ENCODE results near the gene TIFAB. TPM values are rescaled to one million over a fixed set of nuclear protein-coding genes. Genes with fewer than 3 reads are reported as not detected.

The TIFAB gene
- total RNA-seq, 4 donors from 2014 or later = not detected

DNA sequence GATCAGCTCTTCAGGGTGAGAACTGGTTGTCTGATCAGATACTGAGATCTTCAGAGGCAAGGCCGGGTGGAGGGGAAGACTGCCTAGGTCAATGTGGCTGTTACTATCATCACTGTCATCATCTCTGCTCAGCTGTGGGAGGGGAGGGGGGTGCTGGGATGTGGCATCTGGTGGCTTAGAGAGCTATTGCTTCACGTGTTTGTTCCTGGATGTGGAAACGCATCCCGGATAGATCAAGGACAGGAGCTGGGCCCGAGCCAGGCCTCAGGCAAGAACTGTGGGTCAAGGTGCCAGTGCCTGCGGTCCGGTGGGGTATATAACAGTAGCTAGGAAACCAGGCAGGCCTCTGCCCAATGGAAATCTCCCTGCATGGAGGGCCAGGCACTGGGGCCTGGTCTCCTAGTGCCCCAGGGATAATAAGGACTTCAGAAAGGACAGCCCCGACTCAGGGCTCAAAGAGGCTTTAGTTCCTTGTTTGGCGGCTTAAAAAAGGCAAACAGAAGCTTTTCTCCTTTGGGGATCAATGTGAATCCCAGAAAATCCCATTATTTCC is 30.3 kb upstream of the TIFAB start:
- 75 to 81% methylated on average over 9 of the region's 9 CpGs for WGBS, 2 donors
- H3K9me3 ChIP-seq = no peaks in the 10 kb centered on the region
- no peaks in the 10 kb centered on the region for H3K4me1 ChIP-seq
- no peak overlapping the region for H3K27ac ChIP-seq
- no peak overlapping the region for H3K4me3 ChIP-seq
- no peaks in the 10 kb centered on the region for H3K36me3 ChIP-seq
- peaks cover 0 to 16% of the 10 kb centered on the region in 2 donors for H3K27me3 ChIP-seq
- DNase-seq (ENCODE audit: low spot score in 2 of 2) = no peak
- TF ChIP-seq EP300 (IDR thresholded peaks at IDR 0.05) = no peak
- no peak for TF ChIP-seq POLR2A (IDR thresholded peaks at IDR 0.05)
- TF ChIP-seq, protein P1, sequence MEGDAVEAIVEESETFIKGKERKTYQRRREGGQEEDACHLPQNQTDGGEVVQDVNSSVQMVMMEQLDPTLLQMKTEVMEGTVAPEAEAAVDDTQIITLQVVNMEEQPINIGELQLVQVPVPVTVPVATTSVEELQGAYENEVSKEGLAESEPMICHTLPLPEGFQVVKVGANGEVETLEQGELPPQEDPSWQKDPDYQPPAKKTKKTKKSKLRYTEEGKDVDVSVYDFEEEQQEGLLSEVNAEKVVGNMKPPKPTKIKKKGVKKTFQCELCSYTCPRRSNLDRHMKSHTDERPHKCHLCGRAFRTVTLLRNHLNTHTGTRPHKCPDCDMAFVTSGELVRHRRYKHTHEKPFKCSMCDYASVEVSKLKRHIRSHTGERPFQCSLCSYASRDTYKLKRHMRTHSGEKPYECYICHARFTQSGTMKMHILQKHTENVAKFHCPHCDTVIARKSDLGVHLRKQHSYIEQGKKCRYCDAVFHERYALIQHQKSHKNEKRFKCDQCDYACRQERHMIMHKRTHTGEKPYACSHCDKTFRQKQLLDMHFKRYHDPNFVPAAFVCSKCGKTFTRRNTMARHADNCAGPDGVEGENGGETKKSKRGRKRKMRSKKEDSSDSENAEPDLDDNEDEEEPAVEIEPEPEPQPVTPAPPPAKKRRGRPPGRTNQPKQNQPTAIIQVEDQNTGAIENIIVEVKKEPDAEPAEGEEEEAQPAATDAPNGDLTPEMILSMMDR (IDR thresholded peaks at IDR 0.05) = no peak

DNA sequence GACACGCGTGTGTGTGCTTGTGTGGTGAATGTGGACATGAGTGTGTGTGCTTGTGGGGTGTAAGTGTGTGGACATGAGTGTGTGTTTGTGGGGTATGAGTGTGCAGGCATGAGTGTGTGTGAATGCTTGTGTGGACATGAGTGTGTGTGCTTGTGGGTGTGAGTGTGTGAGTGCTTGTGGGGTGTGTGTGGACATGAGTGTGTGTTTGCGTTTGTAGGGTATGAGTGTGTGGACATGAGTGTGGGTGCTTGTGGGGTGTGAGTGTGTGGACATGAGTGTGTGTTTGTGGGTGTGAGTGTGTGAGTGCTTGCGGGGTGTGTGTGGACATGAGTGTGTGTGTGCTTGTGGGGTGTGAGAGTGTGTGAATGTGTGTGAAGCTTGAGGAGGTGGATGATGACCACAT is 29.8 kb upstream of the TIFAB start:
- no peaks in the 10 kb centered on the region for H3K9me3 ChIP-seq
- no peak overlapping the region for H3K27ac ChIP-seq
- TF ChIP-seq POLR2A (IDR thresholded peaks at IDR 0.05) (no peak), EP300 (IDR thresholded peaks at IDR 0.05) (no peak)
- TF ChIP-seq, protein P1 (IDR thresholded peaks at IDR 0.05) = no peak
- H3K27me3 ChIP-seq = peaks cover 0 to 16% of the 10 kb centered on the region in 2 donors
- no peak for DNase-seq (ENCODE audit: low spot score in 2 of 2)
- H3K4me1 ChIP-seq = no peaks in the 10 kb centered on the region
- H3K36me3 ChIP-seq = no peaks in the 10 kb centered on the region
- H3K4me3 ChIP-seq = no peak overlapping the region
- 89 to 90% methylated on average over 4 of the region's 4 CpGs for WGBS, 2 donors

DNA sequence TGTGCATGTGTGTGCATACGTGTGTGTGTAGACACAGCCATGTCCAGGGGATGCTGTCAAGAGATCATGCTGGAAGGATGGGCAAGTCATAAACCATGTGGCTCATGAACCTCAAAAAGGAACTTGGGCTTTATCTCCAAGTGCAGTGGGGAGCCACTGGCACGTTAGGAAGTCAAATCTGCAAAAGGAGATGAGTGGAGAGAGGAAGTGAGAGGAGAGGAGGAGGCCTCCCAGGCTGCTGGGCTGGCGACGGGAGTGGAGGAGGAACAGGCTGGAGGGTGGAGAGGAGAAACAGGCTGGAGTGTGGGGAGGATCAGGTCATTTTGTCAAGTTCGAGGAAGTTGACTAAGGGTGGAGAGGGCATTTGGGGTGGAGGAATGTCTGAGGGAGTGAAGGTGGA is 29.2 kb upstream of the TIFAB start:
- Histone ChIP-seq H3K36me3 (no peaks in the 10 kb centered on the region), H3K4me1 (no peaks in the 10 kb centered on the region), H3K9me3 (no peaks in the 10 kb centered on the region), H3K27ac (no peak overlapping the region), H3K4me3 (no peak overlapping the region), H3K27me3 (peaks cover 0 to 15% of the 10 kb centered on the region in 2 donors)
- 56 to 64% methylated on average over 5 of the region's 5 CpGs for WGBS, 2 donors
- TF ChIP-seq EP300 (IDR thresholded peaks at IDR 0.05) (no peak), POLR2A (IDR thresholded peaks at IDR 0.05) (no peak)
- TF ChIP-seq, protein P1 (IDR thresholded peaks at IDR 0.05) = no peak
- no peak for DNase-seq (ENCODE audit: low spot score in 2 of 2)

DNA sequence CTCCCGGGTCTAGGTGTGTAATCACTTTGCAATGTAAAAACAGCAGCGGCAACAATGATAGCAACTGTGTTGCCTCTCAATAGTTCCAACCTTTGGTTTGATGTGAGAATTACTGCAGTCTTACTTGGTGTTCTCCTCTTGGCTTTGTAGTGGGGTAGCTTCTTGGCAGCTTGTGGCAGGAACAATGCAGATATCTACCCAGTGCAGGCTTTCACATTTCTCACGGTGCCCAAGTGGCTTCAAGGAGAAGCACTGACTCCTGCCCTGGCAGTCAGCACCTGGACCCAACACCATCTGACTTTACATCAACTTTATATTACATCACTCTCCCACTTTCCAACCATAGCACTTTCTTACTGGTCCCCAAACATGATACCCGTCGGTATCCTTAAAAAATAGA is 28.4 kb upstream of the TIFAB start:
- Histone ChIP-seq H3K9me3 (no peaks in the 10 kb centered on the region), H3K4me1 (no peaks in the 10 kb centered on the region), H3K36me3 (no peaks in the 10 kb centered on the region), H3K27me3 (peaks cover 0 to 15% of the 10 kb centered on the region in 2 donors), H3K27ac (no peak overlapping the region), H3K4me3 (no peak overlapping the region)
- 90 to 92% methylated on average over 5 of the region's 5 CpGs for WGBS, 2 donors
- no peak for DNase-seq (ENCODE audit: low spot score in 2 of 2)
- TF ChIP-seq, protein P1 (IDR thresholded peaks at IDR 0.05) = no peak
- no peak for TF ChIP-seq EP300 (IDR thresholded peaks at IDR 0.05)
- TF ChIP-seq POLR2A (IDR thresholded peaks at IDR 0.05) = no peak

DNA sequence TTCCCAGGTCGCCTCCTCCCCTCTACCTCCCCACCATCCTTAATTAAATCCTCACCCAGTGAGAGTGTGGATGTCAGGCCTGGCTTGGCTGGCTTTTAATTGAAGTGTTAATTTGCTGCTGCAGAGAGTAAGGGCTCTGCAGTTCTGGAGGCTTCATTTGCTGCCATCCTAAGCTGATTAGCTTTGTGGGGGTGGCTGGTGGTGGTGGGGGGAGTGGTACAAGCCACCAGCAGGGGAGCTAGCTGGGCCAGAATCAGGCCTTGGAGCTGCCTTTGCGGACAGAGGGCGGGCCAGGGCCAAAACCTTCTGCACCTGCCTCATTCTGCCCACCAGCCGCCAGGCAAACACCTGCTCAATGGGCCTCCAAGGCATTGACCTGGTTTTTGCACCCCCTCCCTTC is 26.8 kb upstream of the TIFAB start:
- no peak overlapping the region for H3K27ac ChIP-seq
- H3K9me3 ChIP-seq = no peaks in the 10 kb centered on the region
- 83 to 85% methylated on average over 4 of the region's 4 CpGs for WGBS, 2 donors
- no peak for DNase-seq (ENCODE audit: low spot score in 2 of 2)
- H3K4me1 ChIP-seq = no peaks in the 10 kb centered on the region
- H3K36me3 ChIP-seq = no peaks in the 10 kb centered on the region
- TF ChIP-seq EP300 (IDR thresholded peaks at IDR 0.05) = no peak
- TF ChIP-seq POLR2A (IDR thresholded peaks at IDR 0.05) = no peak
- TF ChIP-seq, protein P1 (IDR thresholded peaks at IDR 0.05) = no peak
- no peak overlapping the region for H3K4me3 ChIP-seq
- peaks cover 0 to 15% of the 10 kb centered on the region in 2 donors for H3K27me3 ChIP-seq
